Ovary (tissue), 9 donors: Measurements from ENCODE around the gene GRAMD4. TPM values are rescaled to one million over a fixed set of nuclear protein-coding genes. Genes with fewer than 3 reads are reported as not detected.
A peak's percentile ranks its signal among the peaks of the same experiment; 100 is the strongest.

Experiments used
- DNase-seq, 5 donors: peaks; one replicate each; pipeline ENCODE4 v3.0.0-alpha.2; 2019 to 2020
- H3K27ac ChIP-seq, 2 donors: fragments of 200-600 bp; one replicate each; pipeline versions ENCODE4 v1.5.1 to v1.8.0; 2019 to 2022
- H3K27me3 ChIP-seq: fragments of 200-600 bp; one replicate; pipeline ENCODE4 v1.8.0; 2022
- H3K36me3 ChIP-seq: fragments of 200-600 bp; sonication (generic); one replicate; pipeline ENCODE4 v1.5.1; 2019
- H3K4me1 ChIP-seq: one replicate; pipeline ENCODE4 v1.8.1; 2013; ENCODE audit warnings: mild to moderate bottlenecking, moderate library complexity; ENCODE audit not compliant: insufficient read depth
- H3K4me3 ChIP-seq: fragments of 200-600 bp; sonication (generic); one replicate; pipeline ENCODE4 v1.5.1; 2017
- H3K9me3 ChIP-seq, 2 donors: fragments of 200-600 bp in 1 of 2; sonication (generic) in 1 of 2; one replicate each; pipeline versions ENCODE4 v1.5.1 to v1.8.1; 2013 to 2019; ENCODE audit warnings: mild to moderate bottlenecking in 1 of 2, moderate library complexity in 1 of 2
- CTCF ChIP-seq, 3 donors: fragments of 450-650 bp in 2 of 3; fragments of 200-600 bp in 1 of 3; IDR thresholded peaks; one replicate each; pipeline versions ENCODE4 v1.5.1 to v1.8.0; 2016 to 2022; ENCODE audit warnings: antibody characterized with exemption in 3 of 3, mild to moderate bottlenecking in 1 of 3
- EP300 ChIP-seq: sonication (generic); formaldehyde crosslinking; IDR thresholded peaks from one replicate; pipeline ENCODE4 v1.6.1; 2017; ENCODE audit warnings: antibody characterized with exemption
- POLR2A ChIP-seq: fragments of 450-650 bp; IDR thresholded peaks from one replicate; pipeline ENCODE4 v1.6.1; 2017; ENCODE audit warnings: antibody characterized with exemption, mild to moderate bottlenecking, moderate library complexity
- WGBS, 3 donors: extraction: QIAGEN DNeasy Blood & Tissue Kit in 1 of 3; methylation state at CpG; one replicate each; pipeline versions ENCODE4 v1.1.5 to v1.1.7; 2013 to 2017; 5-methylcytosine and 5-hydroxymethylcytosine counted together
- intact Hi-C, 4 donors: fragments of 100-400 bp; cut with DNase I; formaldehyde crosslinking; loops; one replicate each; pipeline versions ENCODE4 v1.11.0 to v1.15.1; 2022 to 2023
- polyA plus RNA-seq, 2 donors: library from polyadenylated mRNA; stranded (reverse); fragments of 200-250 nt in 1 of 2; fragments of 350-450 nt in 1 of 2; fragmentation: Illumina TruSeq in 1 of 2; extraction: RNeasy Lipid Tissue Mini Kit (QIAGEN cat#74804) in 1 of 2; gene quantifications; one replicate each; pipeline ENCODE4 v1.2.3, GENCODE V29; 2013 to 2014
- total RNA-seq, 7 donors: library from RNA; depleted of rRNA in 2 of 7; stranded (reverse); fragments of >200 nt in 2 of 7; fragmentation: NEBNext Ultra II Directional in 3 of 7; extraction: Animal tissue kit (Norgen Biotek cat#: 25700) in 3 of 7; gene quantifications; one replicate each; pipeline versions ENCODE4 v1.1.0 to v1.2.4, GENCODE V29; 2016 to 2023
- donor health status: DM: no; HTN: no; CAD: no; lungs with moderate emphysema.
- donor health status: DM: no; HTN: no; CAD: no.
- donor health status: Bipolar disorder and iron deficiency.
- donor health status: DM: yes; HTN: yes; CAD: no.
- donor health status: DM: no; HTN: no; CAD: no.
- donor health status: DM: yes; HTN: yes; CAD: no.

Gene GRAMD4
- total and polyA plus RNA-seq, 9 donors: 6.2 to 40.4 (median 27.8) TPM

GRCh38 chr22:46652081-46652846 lies 32.1 kb downstream of the GRAMD4 start:
- Histone ChIP-seq H3K9me3 (no peaks in the 10 kb centered on the region), H3K4me3 (no peak overlapping the region), H3K4me1 (peaks cover 15% of the 10 kb centered on the region), H3K27ac (no peak overlapping the region), H3K36me3 (no peaks in the 10 kb centered on the region), H3K27me3 (no peaks in the 10 kb centered on the region)
- WGBS, 3 donors: 29 to 42% (median 32%) methylated on average over 21 to 22 of the region's 22 CpGs
- DNase-seq: peak in 2 of 5 donors; percentile 58 to 69
- intact Hi-C loops: no loop called here
- TF ChIP-seq CTCF (IDR thresholded peaks at IDR 0.05) (no peak), POLR2A (no peak), EP300 (no peak)

- Histone ChIP-seq H3K27me3 (no peaks in the 10 kb centered on the region), H3K27ac (no peak overlapping the region), H3K36me3 (no peaks in the 10 kb centered on the region), H3K9me3 (no peaks in the 10 kb centered on the region), H3K4me1 (peaks cover 15% of the 10 kb centered on the region), H3K4me3 (no peak overlapping the region)
- no peak for DNase-seq
- intact Hi-C loops: no loop called here
- no peak for TF ChIP-seq CTCF (IDR thresholded peaks at IDR 0.05)
- TF ChIP-seq POLR2A: no peak
- TF ChIP-seq EP300: no peak
- WGBS, 3 donors: 8 to 29% (median 19%) methylated on average over 15 to 23 of the region's 23 CpGs
Measured at GRCh38 chr22:46652847-46653331, 32.7 kb downstream of the GRAMD4 start.

- Histone ChIP-seq H3K36me3 (no peaks in the 10 kb centered on the region), H3K27me3 (no peaks in the 10 kb centered on the region), H3K9me3 (no peaks in the 10 kb centered on the region), H3K4me3 (no peak overlapping the region), H3K27ac (no peak overlapping the region), H3K4me1 (peaks cover 15% of the 10 kb centered on the region)
- 82 to 89% (median 84%) methylated on average over 8 of the region's 8 CpGs for WGBS, 3 donors
- DNase-seq: no peak
- TF ChIP-seq POLR2A: no peak
- no peak for TF ChIP-seq CTCF (IDR thresholded peaks at IDR 0.05)
- TF ChIP-seq EP300: no peak
- intact Hi-C loops: no loop called here
Measured at GRCh38 chr22:46653596-46653995, 33.4 kb downstream of the GRAMD4 start.

- no peak for TF ChIP-seq EP300
- no peak for TF ChIP-seq CTCF (IDR thresholded peaks at IDR 0.05)
- no peak for TF ChIP-seq POLR2A
- no peaks in the 10 kb centered on the region for H3K36me3 ChIP-seq
- intact Hi-C loops: no loop called here
- no peaks in the 10 kb centered on the region for H3K27me3 ChIP-seq
- DNase-seq: no peak
- no peaks in the 10 kb centered on the region for H3K9me3 ChIP-seq
- WGBS, 3 donors: 90 to 94% (median 93%) methylated on average over 17 of the region's 17 CpGs
- no peak overlapping the region for H3K4me3 ChIP-seq
- no peak overlapping the region for H3K27ac ChIP-seq
- H3K4me1 ChIP-seq: peaks cover 12% of the 10 kb centered on the region
Measured at GRCh38 chr22:46654426-46654825, 34.2 kb downstream of the GRAMD4 start.
